ENCODE measurements around the gene ABCC8.

DNA sequence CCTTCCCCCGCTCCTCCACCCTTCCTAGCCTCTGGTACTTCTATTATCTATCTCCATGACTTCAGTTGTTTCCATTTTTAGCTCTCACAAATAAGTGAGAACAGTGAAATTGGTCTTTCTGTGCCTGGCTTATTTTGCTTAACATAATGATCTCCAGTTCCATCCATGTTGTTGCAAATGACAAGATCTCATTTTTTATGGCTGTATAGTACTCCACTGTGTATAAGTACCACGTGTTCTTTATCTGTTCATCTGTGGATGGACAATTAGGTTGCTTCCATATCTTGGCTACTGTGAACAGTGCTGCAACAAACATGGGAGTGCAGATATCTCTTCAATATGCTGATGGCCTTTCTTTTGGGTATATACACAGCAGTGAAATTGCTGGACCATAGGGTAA, 6.9 kb upstream of the ABCC8 start:
- TF ChIP-seq KDM1A (IDR thresholded peaks at IDR 0.05; ENCODE audit: low read depth): no peak
- TF ChIP-seq, protein P1, sequence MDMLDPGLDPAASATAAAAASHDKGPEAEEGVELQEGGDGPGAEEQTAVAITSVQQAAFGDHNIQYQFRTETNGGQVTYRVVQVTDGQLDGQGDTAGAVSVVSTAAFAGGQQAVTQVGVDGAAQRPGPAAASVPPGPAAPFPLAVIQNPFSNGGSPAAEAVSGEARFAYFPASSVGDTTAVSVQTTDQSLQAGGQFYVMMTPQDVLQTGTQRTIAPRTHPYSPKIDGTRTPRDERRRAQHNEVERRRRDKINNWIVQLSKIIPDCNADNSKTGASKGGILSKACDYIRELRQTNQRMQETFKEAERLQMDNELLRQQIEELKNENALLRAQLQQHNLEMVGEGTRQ (IDR thresholded peaks at IDR 0.05): no peak
- TF ChIP-seq, protein P2, sequence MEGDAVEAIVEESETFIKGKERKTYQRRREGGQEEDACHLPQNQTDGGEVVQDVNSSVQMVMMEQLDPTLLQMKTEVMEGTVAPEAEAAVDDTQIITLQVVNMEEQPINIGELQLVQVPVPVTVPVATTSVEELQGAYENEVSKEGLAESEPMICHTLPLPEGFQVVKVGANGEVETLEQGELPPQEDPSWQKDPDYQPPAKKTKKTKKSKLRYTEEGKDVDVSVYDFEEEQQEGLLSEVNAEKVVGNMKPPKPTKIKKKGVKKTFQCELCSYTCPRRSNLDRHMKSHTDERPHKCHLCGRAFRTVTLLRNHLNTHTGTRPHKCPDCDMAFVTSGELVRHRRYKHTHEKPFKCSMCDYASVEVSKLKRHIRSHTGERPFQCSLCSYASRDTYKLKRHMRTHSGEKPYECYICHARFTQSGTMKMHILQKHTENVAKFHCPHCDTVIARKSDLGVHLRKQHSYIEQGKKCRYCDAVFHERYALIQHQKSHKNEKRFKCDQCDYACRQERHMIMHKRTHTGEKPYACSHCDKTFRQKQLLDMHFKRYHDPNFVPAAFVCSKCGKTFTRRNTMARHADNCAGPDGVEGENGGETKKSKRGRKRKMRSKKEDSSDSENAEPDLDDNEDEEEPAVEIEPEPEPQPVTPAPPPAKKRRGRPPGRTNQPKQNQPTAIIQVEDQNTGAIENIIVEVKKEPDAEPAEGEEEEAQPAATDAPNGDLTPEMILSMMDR (IDR thresholded peaks at IDR 0.05): no peak
- no peak for TF ChIP-seq ZSCAN20 (CRISPR knock-in tag; IDR thresholded peaks at IDR 0.05)
- no peak for TF ChIP-seq JUNB (IDR thresholded peaks at IDR 0.05)
- no peak for TF ChIP-seq ESRRA (IDR thresholded peaks at IDR 0.05; ENCODE audit: borderline replicate concordance, low read length)
- no peak for TF ChIP-seq MAZ (IDR thresholded peaks at IDR 0.05; ENCODE audit: borderline replicate concordance, low read depth, low read length)
- TF ChIP-seq, protein P3, sequence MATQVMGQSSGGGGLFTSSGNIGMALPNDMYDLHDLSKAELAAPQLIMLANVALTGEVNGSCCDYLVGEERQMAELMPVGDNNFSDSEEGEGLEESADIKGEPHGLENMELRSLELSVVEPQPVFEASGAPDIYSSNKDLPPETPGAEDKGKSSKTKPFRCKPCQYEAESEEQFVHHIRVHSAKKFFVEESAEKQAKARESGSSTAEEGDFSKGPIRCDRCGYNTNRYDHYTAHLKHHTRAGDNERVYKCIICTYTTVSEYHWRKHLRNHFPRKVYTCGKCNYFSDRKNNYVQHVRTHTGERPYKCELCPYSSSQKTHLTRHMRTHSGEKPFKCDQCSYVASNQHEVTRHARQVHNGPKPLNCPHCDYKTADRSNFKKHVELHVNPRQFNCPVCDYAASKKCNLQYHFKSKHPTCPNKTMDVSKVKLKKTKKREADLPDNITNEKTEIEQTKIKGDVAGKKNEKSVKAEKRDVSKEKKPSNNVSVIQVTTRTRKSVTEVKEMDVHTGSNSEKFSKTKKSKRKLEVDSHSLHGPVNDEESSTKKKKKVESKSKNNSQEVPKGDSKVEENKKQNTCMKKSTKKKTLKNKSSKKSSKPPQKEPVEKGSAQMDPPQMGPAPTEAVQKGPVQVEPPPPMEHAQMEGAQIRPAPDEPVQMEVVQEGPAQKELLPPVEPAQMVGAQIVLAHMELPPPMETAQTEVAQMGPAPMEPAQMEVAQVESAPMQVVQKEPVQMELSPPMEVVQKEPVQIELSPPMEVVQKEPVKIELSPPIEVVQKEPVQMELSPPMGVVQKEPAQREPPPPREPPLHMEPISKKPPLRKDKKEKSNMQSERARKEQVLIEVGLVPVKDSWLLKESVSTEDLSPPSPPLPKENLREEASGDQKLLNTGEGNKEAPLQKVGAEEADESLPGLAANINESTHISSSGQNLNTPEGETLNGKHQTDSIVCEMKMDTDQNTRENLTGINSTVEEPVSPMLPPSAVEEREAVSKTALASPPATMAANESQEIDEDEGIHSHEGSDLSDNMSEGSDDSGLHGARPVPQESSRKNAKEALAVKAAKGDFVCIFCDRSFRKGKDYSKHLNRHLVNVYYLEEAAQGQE (IDR thresholded peaks at IDR 0.05): no peak
- no peak for TF ChIP-seq CEBPB (IDR thresholded peaks at IDR 0.05)
- no peak for TF ChIP-seq MAFK (IDR thresholded peaks at IDR 0.05; ENCODE audit: partially characterized antibody)
- no peak for TF ChIP-seq NPAS2 (CRISPR knock-in tag; IDR thresholded peaks at IDR 0.05; ENCODE audit: borderline replicate concordance)
- no peak for TF ChIP-seq EP300 (IDR thresholded peaks at IDR 0.05)
- no peak for TF ChIP-seq MYC (IDR thresholded peaks at IDR 0.05; ENCODE audit: borderline replicate concordance, low read length)

All from A549 (cell line).